ENCODE measurements around the gene KLHL7.

- TF ChIP-seq CTCF (IDR thresholded peaks at IDR 0.05; ENCODE audit: low read depth, low read length, missing input control) (peak; percentile 7), GABPA (IDR thresholded peaks at IDR 0.05 in 1 of 2, conservative IDR thresholded peaks at IDR 0.05 in 1 of 2) (no peak), MAX (IDR thresholded peaks at IDR 0.05) (no peak), FOXA1 (IDR thresholded peaks at IDR 0.05) (no peak), TAF1 (conservative IDR thresholded peaks at IDR 0.05) (no peak), JUND (IDR thresholded peaks at IDR 0.05) (no peak), ZBTB33 (IDR thresholded peaks at IDR 0.05) (no peak), ATF3 (IDR thresholded peaks at IDR 0.05) (no peak), REST (IDR thresholded peaks at IDR 0.05) (no peak), RAD21 (IDR thresholded peaks at IDR 0.05) (peak; percentile 48 to 68), YY1 (IDR thresholded peaks at IDR 0.05) (no peak), RXRA (IDR thresholded peaks at IDR 0.05) (no peak), HNF4A (conservative IDR thresholded peaks at IDR 0.05) (no peak), EGR1 (IDR thresholded peaks at IDR 0.05; ENCODE audit: low read depth in 2 of 2) (no peak)
These were observed 4.9 kb upstream of the KLHL7 start for GRCh38 chr7:23100697-23101096.
